ENCODE measurements around the gene ADRA2A.

DNA sequence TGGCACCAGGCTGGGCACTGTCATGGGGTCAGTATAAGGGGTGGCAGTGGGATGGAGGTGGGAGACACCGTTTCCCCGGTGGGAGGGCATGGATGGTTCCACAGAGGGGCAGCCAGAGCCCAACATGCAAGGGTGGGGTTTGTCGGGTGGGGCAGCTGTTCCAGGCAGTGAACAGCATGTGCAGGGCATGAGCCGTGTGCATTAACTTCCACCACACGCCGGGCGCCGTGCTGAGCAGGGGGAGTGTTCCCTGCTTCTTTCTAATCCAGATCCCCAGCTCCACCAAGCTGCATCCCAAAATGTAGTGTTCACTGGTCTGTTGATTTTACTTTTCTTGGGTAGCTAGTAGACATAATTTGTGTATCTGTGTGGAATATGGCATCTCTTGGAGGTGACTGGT is 29.3 kb downstream of the ADRA2A start:
- no peak for TF ChIP-seq CTCF (conservative IDR thresholded peaks at IDR 0.05)
- TF ChIP-seq EZH2 (IDR thresholded peaks at IDR 0.05; ENCODE audit: low read depth) = no peak

Data from PC-9 (cell line).